A549 (cell line): ENCODE results near the gene RIMBP2. TPM values are rescaled to one million over a fixed set of nuclear protein-coding genes. Genes with fewer than 3 reads are reported as not detected.
A peak's percentile ranks its signal among the peaks of the same experiment; 100 is the strongest.

ENCODE experiments used
- ATAC-seq, 2 experiments: fragments of 200-7000 bp in 1 of 2; fragments of >200 bp in 1 of 2; cut with Nextera tagmentation in 1 of 2; cut with Tn5 transposase in 1 of 2; 3 replicates each; pipeline versions ENCODE4 v1.8.0 to v1.9.1; 2018 to 2020; ENCODE audit warnings: mild to moderate bottlenecking in 1 of 2, moderate library complexity in 1 of 2
- CTCF ChIA-PET: fragments of 300-600 bp; sonication (Branson Sonifier 250); formaldehyde crosslinking; extraction: SDS; loops from one replicate; lab custom pipeline; 2021; ENCODE audit warnings: antibody characterized with exemption, inconsistent platforms; lab: Yijun Ruan, JAX
- POLR2A ChIA-PET: fragments of 350-600 bp; formaldehyde crosslinking; extraction: SDS; loops from one replicate; lab custom pipeline; 2021; ENCODE audit warnings: antibody characterized with exemption, inconsistent platforms; lab: Yijun Ruan, JAX
- DNase-seq, 2 experiments: peaks; one replicate each; pipeline versions ENCODE4 v3.0.0 to v3.0.0-alpha.2; 2011 to 2016; ENCODE audit warnings: low read depth in 1 of 2, low spot score in 1 of 2
- FAIRE-seq: peaks from 2 replicates; lab custom pipeline; 2011; peaks lifted over from hg19 to GRCh38; lab: Jason Lieb, UNC
- H3K27ac ChIP-seq, 2 experiments: fragments of >200 bp; sonication (Bioruptor Twin); formaldehyde crosslinking; 3 replicates each; pipeline ENCODE4 v1.5.1; 2016 to 2017
- H3K4me1 ChIP-seq: fragments of >200 bp; sonication (Bioruptor Twin); formaldehyde crosslinking; 3 replicates; pipeline ENCODE4 v1.6.1; 2016
- H3K4me2 ChIP-seq: fragments of >200 bp; sonication (Bioruptor Twin); formaldehyde crosslinking; 3 replicates; pipeline ENCODE4 v1.6.1; 2016
- H3K4me3 ChIP-seq: fragments of >200 bp; sonication (Bioruptor Twin); formaldehyde crosslinking; 3 replicates; pipeline ENCODE4 v1.5.1; 2016
- H3K9me3 ChIP-seq: fragments of >200 bp; sonication (Bioruptor Twin); formaldehyde crosslinking; 3 replicates; pipeline ENCODE4 v1.6.1; 2016
- CBX2 ChIP-seq: fragments of 200-600 bp; sonication (generic); IDR thresholded peaks from 2 replicates; pipeline ENCODE4 v1.6.1; 2016; ENCODE audit warnings: low read depth, mild to moderate bottlenecking, borderline replicate concordance
- CHD2 ChIP-seq: fragments of 150-350 bp; IDR thresholded peaks from 2 replicates; pipeline ENCODE4 v1.6.1; 2014; ENCODE audit warnings: low read length; ENCODE audit not compliant: partially characterized antibody
- FOSL2 ChIP-seq, 2 experiments: fragments of 450-650 bp in 1 of 2; fragments of >200 bp in 1 of 2; sonication (Bioruptor Twin) in 1 of 2; formaldehyde crosslinking; IDR thresholded peaks; 2 replicates each; pipeline versions ENCODE4 v1.5.0 to v1.6.1; 2016 to 2020; ENCODE audit warnings: mild to moderate bottlenecking in 1 of 2, moderate library complexity in 1 of 2
- FOXS1 ChIP-seq: fragments of 250-450 bp; sonication (Bioruptor Pico); IDR thresholded peaks from 2 replicates; pipeline ENCODE4 v1.5.0; 2020; ENCODE audit warnings: mild to moderate bottlenecking, moderate library complexity
- HDAC2 ChIP-seq: fragments of 200-600 bp; sonication (generic); IDR thresholded peaks from 2 replicates; pipeline ENCODE4 v1.6.1; 2016
- HEYL ChIP-seq: fragments of 250-450 bp; sonication (Bioruptor Pico); IDR thresholded peaks from 2 replicates; pipeline ENCODE4 v1.8.0; 2021; ENCODE audit warnings: mild to moderate bottlenecking, moderate library complexity
- HOXA7 ChIP-seq: fragments of 250-450 bp; sonication (Bioruptor Pico); IDR thresholded peaks from 2 replicates; pipeline ENCODE4 v1.5.0; 2020; ENCODE audit warnings: mild to moderate bottlenecking, moderate library complexity
- KDM5A ChIP-seq: fragments of 200-600 bp; sonication (generic); IDR thresholded peaks from 2 replicates; pipeline ENCODE4 v1.6.1; 2016; ENCODE audit warnings: antibody characterized with exemption, mild to moderate bottlenecking
- NR3C1 ChIP-seq: fragments of >200 bp; sonication (Bioruptor Twin); formaldehyde crosslinking; IDR thresholded peaks from 3 replicates; pipeline ENCODE4 v1.6.1; 2017
- PHF8 ChIP-seq: fragments of 200-600 bp; sonication (generic); IDR thresholded peaks from 2 replicates; pipeline ENCODE4 v1.6.1; 2016; ENCODE audit warnings: low read depth, mild to moderate bottlenecking, antibody characterized with exemption, moderate library complexity, borderline replicate concordance
- POLR2AphosphoS2 ChIP-seq: conservative IDR thresholded peaks from 2 replicates; pipeline ENCODE4 v1.6.1; 2012; ENCODE audit warnings: low read length, improper control_type of control experiment, inconsistent platforms
- RAD21 ChIP-seq, 2 experiments: fragments of >200 bp in 1 of 2; sonication (Bioruptor Twin) in 1 of 2; formaldehyde crosslinking in 1 of 2; IDR thresholded peaks in 1 of 2; conservative IDR thresholded peaks in 1 of 2; 2 replicates in 1 of 2; 3 replicates in 1 of 2; pipeline ENCODE4 v1.6.1; 2012 to 2018; ENCODE audit warnings: inconsistent platforms in 1 of 2
- RARB ChIP-seq: fragments of 250-450 bp; sonication (Bioruptor Pico); IDR thresholded peaks from 2 replicates; pipeline ENCODE4 v1.8.0; 2021; ENCODE audit warnings: mild to moderate bottlenecking, moderate library complexity
- RCOR1 ChIP-seq: fragments of 150-350 bp; IDR thresholded peaks from 2 replicates; pipeline ENCODE4 v1.6.1; 2014; ENCODE audit warnings: antibody characterized with exemption, low read length, low read depth
- RFX5 ChIP-seq: fragments of 450-650 bp; IDR thresholded peaks from 2 replicates; pipeline ENCODE4 v1.7.1; 2014; ENCODE audit warnings: antibody characterized with exemption, mild to moderate bottlenecking, moderate library complexity
- SMC3 ChIP-seq: fragments of >200 bp; sonication (Bioruptor Twin); formaldehyde crosslinking; IDR thresholded peaks from 3 replicates; pipeline ENCODE4 v1.6.1; 2018; ENCODE audit warnings: inconsistent platforms
- TFCP2L1 ChIP-seq: fragments of 250-450 bp; sonication (Bioruptor Pico); IDR thresholded peaks from 2 replicates; pipeline ENCODE4 v1.5.0; 2021; ENCODE audit warnings: mild to moderate bottlenecking
- TP53 ChIP-seq: fragments of 250-450 bp; sonication (Bioruptor Pico); IDR thresholded peaks from 2 replicates; pipeline ENCODE4 v1.5.0; 2021; ENCODE audit warnings: mild to moderate bottlenecking, moderate library complexity
- ZC3H11A ChIP-seq: fragments of 450-650 bp; IDR thresholded peaks from 2 replicates; pipeline ENCODE4 v1.6.1; 2014; ENCODE audit warnings: antibody characterized with exemption, mild to moderate bottlenecking
- ZSCAN20 ChIP-seq: fragments of 250-450 bp; sonication (Bioruptor Pico); IDR thresholded peaks from 2 replicates; pipeline ENCODE4 v1.8.0; 2022; ENCODE audit warnings: mild to moderate bottlenecking, moderate library complexity
- WGBS: methylation state at CpG from one replicate; pipeline ENCODE4 v1.1.6; 2017; ENCODE audit errors: missing lambda C conversion rate; 5-methylcytosine and 5-hydroxymethylcytosine counted together
- polyA plus RNA-seq, 4 experiments: library from polyadenylated mRNA; depleted of rRNA in 3 of 4; stranded (reverse); fragments of >200 nt; fragmentation: RNase III in 1 of 4; extraction: RNeasy Plus Mini Kit Qiagen cat#74134 plus additional on column Dnase treatment in 1 of 4; gene quantifications; 2 replicates in 3 of 4; 3 replicates in 1 of 4; pipeline ENCODE4 v1.2.3, GENCODE V29; 2011 to 2017
- TF ChIP-seq, protein P1 (sequence below): IDR thresholded peaks from 2 replicates; pipeline ENCODE4 v1.6.1; 2012
- TF ChIP-seq, protein P2 (sequence below): fragments of >200 bp; sonication (Bioruptor Twin); formaldehyde crosslinking; IDR thresholded peaks from 3 replicates; pipeline ENCODE4 v1.6.1; 2016
- TF ChIP-seq, protein P3 (sequence below): fragments of 150-350 bp; IDR thresholded peaks from 2 replicates; pipeline ENCODE4 v1.6.1; 2014; ENCODE audit warnings: low read depth, mild to moderate bottlenecking, low read length

Gene RIMBP2
- polyA plus RNA-seq, 2 of the 4 experiments (the other 2 are of a cell fraction) = not detected

DNA sequence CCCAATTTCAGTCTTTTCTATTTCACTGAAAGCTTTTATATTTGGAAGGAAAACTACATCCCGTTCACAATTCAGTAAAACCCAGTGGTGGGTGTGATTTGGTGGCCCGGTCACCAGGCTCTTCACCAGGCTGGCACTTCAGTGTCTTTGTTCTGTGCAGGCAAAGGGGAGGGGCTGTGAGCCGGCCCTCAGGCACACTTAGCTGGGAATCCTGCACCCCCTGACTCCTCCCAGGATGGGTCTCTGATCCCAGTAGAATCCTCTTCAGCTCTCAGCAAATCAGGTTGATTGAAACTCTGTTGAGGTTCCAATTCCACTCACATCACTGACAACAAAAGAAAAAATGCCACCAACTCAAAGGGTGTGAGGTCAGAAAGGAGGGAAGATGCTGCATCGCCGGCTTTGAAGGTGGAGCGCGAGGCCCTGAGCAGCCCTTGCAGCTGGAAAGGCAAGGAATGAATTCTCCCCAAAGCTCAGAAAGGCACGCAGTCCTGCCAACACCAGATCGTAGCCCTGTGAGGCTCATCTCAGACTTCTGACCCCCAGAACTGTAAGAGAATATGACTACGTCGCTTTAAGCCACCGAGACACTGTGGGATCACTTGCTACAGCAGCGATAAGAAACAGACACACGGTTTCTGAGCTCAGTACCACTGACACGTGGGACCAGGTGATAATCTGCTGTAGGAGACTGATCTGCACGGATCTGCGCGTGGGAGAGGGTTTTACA lies 211.8 kb downstream of the RIMBP2 start:
- DNase-seq (no peak), FAIRE-seq (no peak), ATAC-seq (peak in 1 of 2 experiments; percentile 21; a peak in 1 of 6 replicates)
- H3K4me1 ChIP-seq = no peaks in the 10 kb centered on the region
- ChIA-PET POLR2A (no interaction called here), CTCF (interaction anchor here (1.5 kb wide), 1 partner anchor 14 kb away, joined by 5 read pairs; no protein-coding TSS in a partner anchor)
- H3K27ac ChIP-seq = no peak overlapping the region
- H3K4me3 ChIP-seq = no peak overlapping the region
- TF ChIP-seq CBX2 (no peak), HEYL (no peak)
- 22% methylated on average over 18 of the region's 18 CpGs for WGBS
- H3K9me3 ChIP-seq = no peaks in the 10 kb centered on the region
- no peak overlapping the region for H3K4me2 ChIP-seq

DNA sequence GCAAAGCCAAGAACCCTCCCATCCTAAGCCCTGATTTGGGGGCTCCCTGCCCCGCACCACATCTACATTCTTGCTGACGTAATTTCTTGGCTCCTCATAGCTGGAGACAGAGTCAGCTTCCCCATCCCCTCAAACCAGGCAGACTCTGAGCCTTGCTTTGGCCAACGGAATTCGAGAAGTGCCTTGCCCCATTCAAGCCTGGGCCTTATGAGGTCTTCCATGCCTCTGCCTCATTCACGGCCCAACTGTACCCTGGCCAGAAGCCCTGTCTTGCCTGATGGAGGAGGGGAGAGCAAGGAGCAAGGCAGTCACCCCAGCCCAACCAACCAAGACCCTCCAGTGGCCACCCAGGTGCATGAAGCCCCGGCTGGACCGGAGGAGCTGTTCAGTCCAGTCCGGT lies 214.3 kb downstream of the RIMBP2 start:
- Histone ChIP-seq H3K4me3 (no peak overlapping the region), H3K4me1 (no peaks in the 10 kb centered on the region), H3K27ac (no peak overlapping the region), H3K9me3 (no peaks in the 10 kb centered on the region)
- no peak for DNase-seq
- CTCF ChIA-PET = interaction anchor here (1.2 to 1.3 kb wide), 2 partner anchors 8 to 246 kb away, joined by 3 read pairs; no protein-coding TSS in a partner anchor
- POLR2A ChIA-PET = no interaction called here
- ATAC-seq = no peak
- no peak for TF ChIP-seq RAD21 (conservative IDR thresholded peaks at IDR 0.05 in 1 of 2, IDR thresholded peaks at IDR 0.05 in 1 of 2)
- no peak for TF ChIP-seq ZSCAN20 (CRISPR knock-in tag)
- no peak for TF ChIP-seq CHD2
- TF ChIP-seq FOSL2 (IDR thresholded peaks at IDR 0.05) = no peak
- TF ChIP-seq FOSL2 (CRISPR knock-in tag; IDR thresholded peaks at IDR 0.05) = no peak
- TF ChIP-seq SMC3 = no peak
- TF ChIP-seq, all 56 proteins: peak for 0
- no peak for FAIRE-seq
- WGBS = 14% methylated on average over 8 of the region's 8 CpGs
- H3K4me2 ChIP-seq = no peak overlapping the region

DNA sequence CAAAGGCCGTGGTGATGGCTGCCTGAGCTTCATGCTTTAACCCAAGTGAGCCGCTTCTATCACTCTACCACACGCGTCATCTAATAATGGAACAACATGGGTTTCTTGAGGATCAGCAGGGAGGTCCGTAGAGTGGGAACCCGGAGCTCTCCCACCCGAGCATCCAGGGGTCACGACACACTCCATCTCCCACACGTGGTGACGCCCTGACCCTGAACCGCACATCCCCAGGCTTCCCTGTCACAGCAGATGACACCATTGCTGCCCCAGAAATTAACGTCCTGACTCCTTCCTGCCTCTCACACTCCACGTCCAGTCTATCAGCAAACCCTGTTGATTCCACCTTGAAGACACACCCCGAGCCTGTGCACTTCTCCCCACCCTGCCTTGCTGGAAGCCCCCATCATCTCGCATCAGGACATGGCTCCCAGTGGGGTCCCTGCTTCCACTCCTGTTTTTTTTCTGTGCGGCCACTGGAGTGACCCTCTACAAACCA lies 215.2 kb downstream of the RIMBP2 start:
- no peaks in the 10 kb centered on the region for H3K4me1 ChIP-seq
- no peak overlapping the region for H3K27ac ChIP-seq
- H3K4me3 ChIP-seq = no peak overlapping the region
- CTCF ChIA-PET = interaction anchor here (1.3 kb wide), 1 partner anchor 9 kb away, joined by 3 read pairs; no protein-coding TSS in a partner anchor
- H3K9me3 ChIP-seq = no peaks in the 10 kb centered on the region
- WGBS = 20% methylated on average over 16 of the region's 16 CpGs
- TF ChIP-seq RARB (no peak), HDAC2 (no peak), TFCP2L1 (no peak), RCOR1 (no peak), PHF8 (no peak), KDM5A (no peak), POLR2AphosphoS2 (no peak), SMC3 (no peak), ZC3H11A (no peak), HOXA7 (CRISPR knock-in tag) (no peak), NR3C1 (no peak), TP53 (no peak), FOXS1 (no peak), RFX5 (no peak)
- TF ChIP-seq, protein P1, sequence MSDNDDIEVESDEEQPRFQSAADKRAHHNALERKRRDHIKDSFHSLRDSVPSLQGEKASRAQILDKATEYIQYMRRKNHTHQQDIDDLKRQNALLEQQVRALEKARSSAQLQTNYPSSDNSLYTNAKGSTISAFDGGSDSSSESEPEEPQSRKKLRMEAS = no peak
- TF ChIP-seq, protein P2, sequence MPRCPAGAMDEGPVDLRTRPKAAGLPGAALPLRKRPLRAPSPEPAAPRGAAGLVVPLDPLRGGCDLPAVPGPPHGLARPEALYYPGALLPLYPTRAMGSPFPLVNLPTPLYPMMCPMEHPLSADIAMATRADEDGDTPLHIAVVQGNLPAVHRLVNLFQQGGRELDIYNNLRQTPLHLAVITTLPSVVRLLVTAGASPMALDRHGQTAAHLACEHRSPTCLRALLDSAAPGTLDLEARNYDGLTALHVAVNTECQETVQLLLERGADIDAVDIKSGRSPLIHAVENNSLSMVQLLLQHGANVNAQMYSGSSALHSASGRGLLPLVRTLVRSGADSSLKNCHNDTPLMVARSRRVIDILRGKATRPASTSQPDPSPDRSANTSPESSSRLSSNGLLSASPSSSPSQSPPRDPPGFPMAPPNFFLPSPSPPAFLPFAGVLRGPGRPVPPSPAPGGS = no peak
- TF ChIP-seq, protein P3, sequence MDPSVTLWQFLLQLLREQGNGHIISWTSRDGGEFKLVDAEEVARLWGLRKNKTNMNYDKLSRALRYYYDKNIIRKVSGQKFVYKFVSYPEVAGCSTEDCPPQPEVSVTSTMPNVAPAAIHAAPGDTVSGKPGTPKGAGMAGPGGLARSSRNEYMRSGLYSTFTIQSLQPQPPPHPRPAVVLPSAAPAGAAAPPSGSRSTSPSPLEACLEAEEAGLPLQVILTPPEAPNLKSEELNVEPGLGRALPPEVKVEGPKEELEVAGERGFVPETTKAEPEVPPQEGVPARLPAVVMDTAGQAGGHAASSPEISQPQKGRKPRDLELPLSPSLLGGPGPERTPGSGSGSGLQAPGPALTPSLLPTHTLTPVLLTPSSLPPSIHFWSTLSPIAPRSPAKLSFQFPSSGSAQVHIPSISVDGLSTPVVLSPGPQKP = no peak
- ATAC-seq (no peak), FAIRE-seq (no peak), DNase-seq (no peak)
- H3K4me2 ChIP-seq = no peak overlapping the region
- POLR2A ChIA-PET = no interaction called here
